Measurements from ENCODE around the gene CDC34.

The CDC34 gene

DNA sequence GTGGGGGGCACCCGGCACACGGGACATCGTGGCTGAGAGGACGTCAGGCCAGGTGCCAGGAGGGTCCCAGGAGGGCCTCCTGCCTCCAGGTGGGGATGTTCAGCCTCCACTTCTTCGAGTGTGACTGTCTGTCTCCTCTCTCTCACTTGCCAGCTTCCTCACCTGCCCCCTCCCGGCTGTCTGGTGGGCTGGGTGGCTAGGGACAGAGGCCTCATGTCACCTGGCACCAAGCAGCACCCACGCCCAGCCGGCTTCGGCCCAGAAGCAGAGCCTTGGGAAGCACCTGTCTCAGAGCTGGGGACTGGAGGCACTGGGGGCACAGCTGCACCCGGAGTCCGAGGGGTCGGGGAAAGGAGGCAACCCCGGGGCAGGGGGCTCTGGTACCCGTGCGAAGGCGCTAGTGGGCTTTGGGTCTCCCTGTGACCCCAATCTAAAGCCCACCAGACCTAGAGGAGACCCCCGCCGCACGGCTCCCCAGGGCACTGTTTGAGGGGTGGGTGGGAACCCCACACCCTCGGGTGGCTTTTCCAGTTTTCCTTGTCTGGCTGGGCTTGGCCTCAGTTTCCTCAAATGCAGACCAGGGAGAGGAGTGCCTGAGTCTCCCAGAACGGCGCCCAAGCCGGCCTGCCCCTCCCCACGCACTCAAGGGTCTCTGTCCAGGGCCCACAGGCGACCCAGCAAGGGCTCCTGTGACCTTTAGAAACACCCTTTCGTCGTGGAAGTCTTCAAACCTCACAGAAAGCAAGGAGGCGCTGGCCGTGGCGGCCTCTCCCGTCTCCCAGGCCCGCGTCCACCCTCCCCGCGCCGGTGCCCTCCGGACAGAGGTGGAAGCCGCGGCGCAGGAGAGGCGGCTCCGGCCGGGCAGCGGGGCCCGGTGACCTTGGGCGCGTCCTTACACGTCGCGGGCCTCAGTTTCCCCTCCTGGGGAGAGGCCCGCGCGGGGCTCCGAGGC lies 57.5 kb downstream of the CDC34 start:
- DNase-seq (ENCODE audit: low read depth), result no peak

DNA sequence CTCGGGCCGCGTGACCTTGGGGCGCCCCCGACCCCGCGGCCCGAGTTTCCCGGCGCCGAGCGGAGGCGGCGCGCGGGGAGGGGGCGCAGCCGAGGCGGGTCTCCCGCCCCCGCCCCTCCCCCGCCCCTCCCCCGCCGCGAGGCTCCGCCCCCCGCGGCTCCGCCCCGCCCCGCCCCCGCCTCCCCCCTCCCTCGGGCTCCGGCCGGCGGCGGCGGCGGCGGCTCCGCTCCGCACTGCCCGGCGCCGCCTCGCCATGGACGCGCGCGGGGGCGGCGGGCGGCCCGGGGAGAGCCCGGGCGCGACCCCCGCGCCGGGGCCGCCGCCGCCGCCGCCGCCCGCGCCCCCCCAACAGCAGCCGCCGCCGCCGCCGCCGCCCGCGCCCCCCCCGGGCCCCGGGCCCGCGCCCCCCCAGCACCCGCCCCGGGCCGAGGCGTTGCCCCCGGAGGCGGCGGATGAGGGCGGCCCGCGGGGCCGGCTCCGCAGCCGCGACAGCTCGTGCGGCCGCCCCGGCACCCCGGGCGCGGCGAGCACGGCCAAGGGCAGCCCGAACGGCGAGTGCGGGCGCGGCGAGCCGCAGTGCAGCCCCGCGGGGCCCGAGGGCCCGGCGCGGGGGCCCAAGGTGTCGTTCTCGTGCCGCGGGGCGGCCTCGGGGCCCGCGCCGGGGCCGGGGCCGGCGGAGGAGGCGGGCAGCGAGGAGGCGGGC lies 58.3 kb downstream of the CDC34 start, which contains the start of gene HCN2:
HCN2 (plus strand) TSS at position 189 of the 703 bp plus-strand sequence; CDS start at position 254, 65 bp downstream.
- DNase-seq (ENCODE audit: low read depth), result no peak

DNA sequence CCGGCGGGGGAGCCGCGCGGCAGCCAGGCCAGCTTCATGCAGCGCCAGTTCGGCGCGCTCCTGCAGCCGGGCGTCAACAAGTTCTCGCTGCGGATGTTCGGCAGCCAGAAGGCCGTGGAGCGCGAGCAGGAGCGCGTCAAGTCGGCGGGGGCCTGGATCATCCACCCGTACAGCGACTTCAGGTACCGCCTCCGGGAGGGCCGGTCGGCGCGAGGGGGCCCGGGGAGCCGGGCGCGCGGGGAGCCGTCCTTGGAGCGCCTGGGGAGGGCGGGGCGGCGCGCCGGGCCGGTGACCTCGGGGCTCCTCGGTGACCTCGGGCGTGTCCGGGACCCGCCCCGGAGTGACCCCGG lies 58.8 kb downstream of the CDC34 start:
- no peak for DNase-seq (ENCODE audit: low read depth)

DNA sequence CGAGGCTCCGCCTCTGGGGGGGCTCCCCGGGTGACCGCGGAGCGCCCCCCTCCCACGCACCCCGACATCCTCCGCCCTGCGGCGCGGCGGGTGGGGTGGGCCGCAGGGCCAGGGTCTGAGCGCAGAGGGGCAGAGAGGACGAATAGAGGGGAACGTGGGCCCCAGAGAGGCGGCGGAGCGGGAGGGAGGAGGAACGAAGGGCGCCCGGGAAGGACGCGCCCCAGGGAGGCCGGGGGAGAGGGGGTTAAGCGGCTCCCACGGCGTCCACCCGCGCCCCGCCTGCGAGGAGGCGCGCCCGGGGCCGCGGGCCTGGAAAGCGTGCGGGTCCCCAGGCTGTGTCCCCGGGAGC lies 59.2 kb downstream of the CDC34 start:
- DNase-seq (ENCODE audit: low read depth), result no peak

DNA sequence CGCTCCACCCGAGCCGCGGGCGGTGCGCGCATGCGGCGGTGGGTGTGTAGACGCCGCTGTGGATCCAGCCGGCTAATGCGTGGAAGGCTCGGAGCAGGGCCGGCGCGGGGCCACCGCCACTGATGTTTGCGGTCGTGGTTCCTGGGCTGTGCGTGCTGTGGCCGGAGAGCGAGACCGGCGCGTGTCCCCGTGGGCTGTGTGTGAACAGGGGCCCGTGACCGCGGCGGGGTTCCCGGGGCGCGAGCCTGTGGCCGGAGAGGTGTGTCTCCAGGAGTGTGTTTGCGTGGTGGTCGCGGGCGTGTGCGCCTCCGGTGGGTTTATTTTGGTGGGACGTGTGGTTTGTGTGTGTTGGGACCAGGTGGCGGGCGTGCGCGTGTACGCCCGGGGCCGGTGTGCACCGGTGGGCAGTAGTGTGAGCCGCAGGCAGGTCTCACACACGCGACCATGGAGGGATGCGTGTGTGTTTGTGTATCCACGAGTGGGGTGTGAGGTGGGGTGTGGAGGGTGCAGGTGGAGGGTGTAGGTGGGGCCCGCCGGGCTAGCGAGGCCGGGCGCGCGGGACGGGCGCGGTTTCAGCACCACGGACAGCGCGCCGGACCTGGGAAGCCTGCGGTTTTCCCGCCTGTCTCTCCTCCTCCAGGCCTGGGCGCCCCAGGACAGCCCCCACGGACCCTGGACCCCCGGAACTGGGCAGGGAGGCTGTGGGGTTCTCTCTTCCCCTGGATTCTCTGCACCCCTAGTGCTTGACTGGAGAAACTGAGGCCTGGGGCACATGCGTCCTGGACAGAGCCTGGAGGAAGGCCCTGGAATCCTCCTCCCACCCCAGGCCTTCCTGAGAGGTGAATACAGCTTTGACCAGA lies 59.8 kb downstream of the CDC34 start:
- no peak for DNase-seq (ENCODE audit: low read depth)
